Measurements from ENCODE around the gene TAF11L5.
"Not testable (repeated sequence)": the region's sequence is repeated elsewhere in the genome, so short reads cannot be mapped to it uniquely, and the experiment has no call there.

Gene TAF11L5

DNA sequence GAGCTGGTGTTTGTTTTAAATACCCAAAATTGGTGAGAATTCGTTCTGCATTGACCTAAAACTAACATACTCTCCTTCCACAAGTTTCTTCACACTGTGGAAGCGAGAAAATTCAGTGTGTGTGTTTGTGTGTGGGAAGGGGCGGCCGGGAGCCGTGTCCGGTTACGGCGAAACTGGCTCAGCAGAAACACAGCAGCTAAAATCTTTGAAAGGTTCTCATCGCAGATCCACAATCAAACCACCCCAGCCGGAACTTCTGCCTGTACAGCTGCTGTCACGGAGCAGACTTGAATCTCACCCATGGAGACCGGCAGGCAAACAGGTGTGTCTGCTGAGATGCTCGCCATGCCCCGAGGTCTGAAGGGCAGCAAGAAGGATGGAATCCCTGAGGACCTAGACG is at the start of gene TAF11L5:
TSS of gene TAF11L5 (plus strand) at position 301 of the 400 bp plus-strand sequence.
- H3K27me3 ChIP-seq (replicated peaks); H3K27ac ChIP-seq; in situ Hi-C loops (cut with HindIII; ENCODE audit: low pct_ligation_motif_present, low sequenced_read_pairs); H3K4me3 ChIP-seq (ENCODE audit: low read depth, low read length); DNase-seq; H3K36me3 ChIP-seq (replicated peaks): not testable (repeated sequence)

- in situ Hi-C loops (cut with HindIII; ENCODE audit: low pct_ligation_motif_present, low sequenced_read_pairs), result no loop called here
These were observed 48.0 kb upstream of the TAF11L5 start for GRCh38 chr5:17477043-17477442.

DNA sequence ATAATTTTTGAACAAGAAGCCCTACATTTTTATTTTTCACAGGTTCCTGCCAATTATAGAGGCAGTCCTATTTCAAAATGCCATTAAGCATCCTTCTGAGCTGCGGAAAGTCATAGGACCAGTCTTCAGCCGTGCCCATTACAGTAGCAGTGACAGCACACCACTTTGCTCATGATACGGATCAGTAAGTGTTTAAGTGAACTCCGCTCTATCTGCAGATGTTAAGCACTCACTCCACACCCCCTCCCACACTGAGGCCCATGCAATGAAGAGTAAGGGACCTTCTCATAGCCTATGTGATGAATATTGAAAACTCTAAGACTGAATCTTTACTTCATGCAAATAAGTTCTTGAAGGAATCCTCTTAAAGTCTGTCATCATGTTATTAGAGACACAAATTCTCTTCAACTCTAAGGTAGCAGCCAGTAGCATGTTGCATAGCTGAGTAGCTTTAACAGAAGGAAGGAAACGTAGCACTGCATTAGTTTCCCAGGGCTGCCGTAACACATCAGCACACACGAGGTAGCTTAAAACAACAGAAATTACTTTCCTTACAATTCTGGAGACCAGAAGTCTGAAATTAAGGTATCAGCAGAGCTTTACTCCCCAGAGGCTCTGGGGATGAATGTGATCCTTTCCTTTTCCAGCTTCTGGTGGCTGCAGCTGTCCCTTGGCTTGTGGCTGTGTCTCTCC is 47.3 kb upstream of the TAF11L5 start:
- Histone ChIP-seq H3K27ac (no peak overlapping the region), H3K27me3 (replicated peaks) (no peaks in the 10 kb centered on the region), H3K36me3 (replicated peaks) (no peaks in the 10 kb centered on the region), H3K4me3 (ENCODE audit: low read depth, low read length) (no peak overlapping the region)
- no peak for TF ChIP-seq CTCF (IDR thresholded peaks at IDR 0.05; ENCODE audit: low read depth, low read length, missing control alignments)
- DNase-seq, result no peak
- in situ Hi-C loops (cut with HindIII; ENCODE audit: low pct_ligation_motif_present, low sequenced_read_pairs), result no loop called here

More at GRCh38 chr5:17477043-17477442, 48.0 kb upstream of the TAF11L5 start:
- no peak for DNase-seq
- Histone ChIP-seq H3K4me3 (ENCODE audit: low read depth, low read length) (no peak overlapping the region), H3K36me3 (replicated peaks) (no peaks in the 10 kb centered on the region), H3K27ac (no peak overlapping the region), H3K27me3 (replicated peaks) (no peaks in the 10 kb centered on the region)
- TF ChIP-seq CTCF (IDR thresholded peaks at IDR 0.05; ENCODE audit: low read depth, low read length, missing control alignments), result no peak

DNA sequence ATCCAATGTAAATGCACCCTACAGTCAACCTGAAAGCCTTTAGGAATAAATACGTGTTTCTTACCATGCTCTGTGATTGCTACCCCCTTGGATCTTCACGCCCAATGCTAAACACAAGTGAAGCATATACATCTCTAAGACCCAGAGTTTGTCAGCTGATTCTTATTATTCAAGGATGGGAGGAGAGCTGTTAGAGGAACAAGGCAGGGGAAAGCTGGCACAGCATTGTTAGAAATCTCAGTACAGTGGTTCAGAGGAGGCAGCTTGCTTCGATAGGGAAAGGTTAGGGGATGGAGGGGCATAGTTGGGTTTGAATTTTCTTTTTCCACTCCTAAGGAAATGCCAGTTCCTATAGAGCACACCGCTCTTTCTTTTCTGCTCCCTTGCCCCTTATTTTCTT is 43.7 kb upstream of the TAF11L5 start:
- in situ Hi-C loops (cut with HindIII; ENCODE audit: low pct_ligation_motif_present, low sequenced_read_pairs), result no loop called here
- no peak for TF ChIP-seq CTCF (IDR thresholded peaks at IDR 0.05; ENCODE audit: low read depth, low read length, missing control alignments)
- Histone ChIP-seq H3K27ac (no peak overlapping the region), H3K27me3 (replicated peaks) (no peaks in the 10 kb centered on the region), H3K4me3 (ENCODE audit: low read depth, low read length) (no peak overlapping the region), H3K36me3 (replicated peaks) (no peaks in the 10 kb centered on the region)
- no peak for DNase-seq

DNA sequence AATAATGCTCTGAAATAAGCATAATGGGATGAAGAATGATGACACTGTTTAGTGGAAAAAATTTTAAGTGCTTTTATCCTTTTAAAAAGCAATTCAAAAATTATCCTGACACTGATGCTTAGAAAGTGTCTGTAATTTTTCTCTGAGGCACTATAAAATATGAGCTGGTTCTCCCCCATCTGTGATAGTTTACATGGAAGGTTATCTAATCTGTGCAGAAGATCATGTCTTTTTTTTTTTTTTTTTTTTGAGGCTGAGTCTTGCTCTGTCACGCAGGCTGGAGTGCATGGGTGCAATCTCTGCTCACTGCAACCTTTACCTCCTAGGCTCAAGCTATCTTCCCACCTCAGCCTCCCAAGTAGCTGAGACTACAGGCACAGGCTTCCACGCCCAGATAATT is 42.2 kb upstream of the TAF11L5 start:
- Histone ChIP-seq H3K36me3 (replicated peaks) (no peaks in the 10 kb centered on the region), H3K27ac (no peak overlapping the region), H3K27me3 (replicated peaks) (no peaks in the 10 kb centered on the region), H3K4me3 (ENCODE audit: low read depth, low read length) (no peak overlapping the region)
- in situ Hi-C loops (cut with HindIII; ENCODE audit: low pct_ligation_motif_present, low sequenced_read_pairs), result no loop called here
- no peak for DNase-seq
- no peak for TF ChIP-seq CTCF (IDR thresholded peaks at IDR 0.05; ENCODE audit: low read depth, low read length, missing control alignments)

DNA sequence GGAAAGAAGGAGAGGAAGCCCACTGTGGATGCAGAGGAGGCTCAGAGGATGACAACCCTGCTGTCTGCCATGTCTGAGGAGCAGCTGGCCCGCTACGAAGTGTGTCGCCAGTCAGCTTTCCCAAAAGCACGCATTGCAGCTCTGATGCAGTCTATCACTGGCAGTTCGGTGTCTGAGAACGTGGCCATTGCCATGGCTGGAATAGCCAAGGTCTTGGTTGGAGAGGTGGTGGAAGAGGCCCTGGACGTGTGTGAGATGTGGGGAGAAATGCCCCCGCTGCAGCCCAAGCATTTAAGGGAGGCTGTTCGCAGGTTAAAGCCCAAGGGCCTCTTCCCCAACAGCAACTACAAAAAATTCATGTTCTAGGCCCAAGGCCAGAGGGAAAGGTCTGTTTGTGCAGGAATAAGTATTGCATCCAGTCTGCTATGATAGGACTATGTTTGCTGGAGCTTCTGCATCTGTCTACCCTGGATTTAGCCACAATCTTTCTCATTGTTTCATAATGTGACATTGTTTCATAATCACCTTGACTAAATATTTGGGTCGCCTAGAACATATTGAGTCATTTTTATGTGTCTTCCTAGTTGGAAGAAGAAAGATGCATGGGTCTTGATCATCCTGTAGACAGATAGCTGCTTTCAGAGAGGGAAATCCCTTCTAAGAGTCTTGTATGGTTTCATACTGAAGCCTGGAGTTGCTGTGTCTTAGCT is 38.4 kb upstream of the TAF11L5 start:
- H3K27ac ChIP-seq; H3K4me3 ChIP-seq (ENCODE audit: low read depth, low read length); DNase-seq; H3K36me3 ChIP-seq (replicated peaks); H3K27me3 ChIP-seq (replicated peaks); in situ Hi-C loops (cut with HindIII; ENCODE audit: low pct_ligation_motif_present, low sequenced_read_pairs): not testable (repeated sequence)

- DNase-seq, result no peak
- no peak overlapping the region for H3K27ac ChIP-seq
- no peak for TF ChIP-seq CTCF (IDR thresholded peaks at IDR 0.05; ENCODE audit: low read depth, low read length, missing control alignments)
- no peak overlapping the region for H3K4me3 ChIP-seq (ENCODE audit: low read depth, low read length)
- no peaks in the 10 kb centered on the region for H3K27me3 ChIP-seq (replicated peaks)
- H3K36me3 ChIP-seq (replicated peaks), result no peaks in the 10 kb centered on the region
- in situ Hi-C loops (cut with HindIII; ENCODE audit: low pct_ligation_motif_present, low sequenced_read_pairs), result no loop called here
These were observed 37.9 kb upstream of the TAF11L5 start for GRCh38 chr5:17487174-17487512.

GRCh38 chr5:17491257-17491656 is 33.8 kb upstream of the TAF11L5 start:
- DNase-seq; H3K27ac ChIP-seq; H3K4me3 ChIP-seq (ENCODE audit: low read depth, low read length); H3K36me3 ChIP-seq (replicated peaks); H3K27me3 ChIP-seq (replicated peaks); in situ Hi-C loops (cut with HindIII; ENCODE audit: low pct_ligation_motif_present, low sequenced_read_pairs): not testable (repeated sequence)

Measured in brain microvascular endothelial cell (primary cell).